Activated naive CD4-positive, alpha-beta T cell treated with Interleukin-2 at 50 U/mL for 16 hours (primary cell): ENCODE data around the gene HNRNPH1.

Experiments
- DNase-seq: peaks from one replicate; pipeline ENCODE4 v3.0.0-alpha.2; 2020

HNRNPH1 gene

GRCh38 chr5:179621551-179622214 lies 1.8 kb downstream of the HNRNPH1 start:
- no peak for DNase-seq

GRCh38 chr5:179620703-179621350 lies 2.6 kb downstream of the HNRNPH1 start:
- no peak for DNase-seq

- DNase-seq: no peak
Measured at GRCh38 chr5:179620293-179620692, 3.2 kb downstream of the HNRNPH1 start.

GRCh38 chr5:179619776-179620175 lies 3.7 kb downstream of the HNRNPH1 start:
- no peak for DNase-seq

GRCh38 chr5:179618923-179619554 lies 4.4 kb downstream of the HNRNPH1 start:
- DNase-seq: no peak

GRCh38 chr5:179617930-179618329 lies 5.5 kb downstream of the HNRNPH1 start:
- no peak for DNase-seq

GRCh38 chr5:179616002-179616594 lies 7.4 kb downstream of the HNRNPH1 start:
- no peak for DNase-seq

- no peak for DNase-seq
Measured at GRCh38 chr5:179615203-179615602, 8.3 kb downstream of the HNRNPH1 start.

GRCh38 chr5:179614745-179615144 lies 8.7 kb downstream of the HNRNPH1 start:
- no peak for DNase-seq

GRCh38 chr5:179613460-179614071 lies 9.9 kb downstream of the HNRNPH1 start:
- DNase-seq: no peak

GRCh38 chr5:179612577-179613459 lies 10.7 kb downstream of the HNRNPH1 start:
- no peak for DNase-seq

GRCh38 chr5:179610903-179611265 lies 12.6 kb downstream of the HNRNPH1 start:
- no peak for DNase-seq

GRCh38 chr5:179610109-179610902 lies 13.2 kb downstream of the HNRNPH1 start:
- no peak for DNase-seq

- no peak for DNase-seq
Measured at GRCh38 chr5:179609834-179610108, 13.7 kb downstream of the HNRNPH1 start.

GRCh38 chr5:179608131-179608581 lies 15.3 kb downstream of the HNRNPH1 start:
- peak; percentile 24 for DNase-seq

GRCh38 chr5:179607160-179607931 lies 16.1 kb downstream of the HNRNPH1 start:
- no peak for DNase-seq

GRCh38 chr5:179606910-179607159 lies 16.6 kb downstream of the HNRNPH1 start:
- no peak for DNase-seq

- no peak for DNase-seq
Measured at GRCh38 chr5:179606071-179606909, 17.2 kb downstream of the HNRNPH1 start.

GRCh38 chr5:179605026-179605833 lies 18.2 kb downstream of the HNRNPH1 start:
- DNase-seq: no peak
